Activated CD8-positive, alpha-beta memory T cell treated with anti-CD3 and anti-CD28 coated beads, Interleukin-2, amount 50 U/mL, for 48 hours (primary cell): ENCODE results near the gene OCRL.
"Not testable (repeated sequence)": the region's sequence is repeated elsewhere in the genome, so short reads cannot be mapped to it uniquely, and the experiment has no call there.

Experiments
- DNase-seq: peaks from one replicate; pipeline ENCODE4 v3.0.0-alpha.2; 2020

Gene OCRL

DNA sequence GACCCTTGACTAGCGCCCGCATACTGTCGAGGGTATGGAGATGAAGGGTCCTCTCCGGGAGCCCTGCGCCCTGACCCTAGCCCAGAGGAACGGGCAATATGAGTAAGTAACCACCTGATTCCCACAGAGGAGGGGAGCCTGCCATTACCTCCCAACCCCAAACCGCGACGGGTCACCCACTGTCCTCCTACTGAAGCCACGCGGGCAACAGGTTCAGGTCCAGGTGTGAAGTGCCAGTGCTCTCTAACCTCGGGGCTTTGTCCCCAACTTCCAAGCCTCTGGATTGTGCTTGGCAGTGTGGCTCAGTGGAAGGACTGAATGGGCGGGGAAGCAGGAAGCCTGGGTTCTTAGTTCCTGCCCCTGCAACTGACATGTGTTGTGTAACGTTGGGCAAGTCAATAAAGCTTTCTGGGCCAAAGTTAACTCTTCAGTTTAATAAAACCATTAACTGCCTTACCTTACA, 694 bp downstream of the OCRL start:
- DNase-seq = no peak

DNA sequence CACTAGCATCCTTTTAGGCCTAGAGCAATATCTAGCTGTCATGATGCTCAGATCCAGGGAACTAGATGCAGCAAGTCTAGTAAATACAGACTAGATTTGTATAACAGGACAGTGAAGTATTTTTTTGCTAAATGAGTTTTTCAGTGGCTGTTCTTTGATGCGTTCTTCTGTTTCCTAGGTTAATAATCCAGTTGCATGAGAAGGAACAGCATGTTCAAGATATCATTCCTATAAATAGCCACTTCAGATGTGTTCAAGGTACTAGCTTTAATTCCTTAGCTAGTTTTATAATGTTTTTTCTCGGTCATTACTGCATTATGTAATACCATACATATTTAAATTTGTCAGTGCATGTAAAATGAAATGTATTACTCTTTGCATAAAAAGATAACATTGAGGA, 4.7 kb downstream of the OCRL start:
- no peak for DNase-seq

DNA sequence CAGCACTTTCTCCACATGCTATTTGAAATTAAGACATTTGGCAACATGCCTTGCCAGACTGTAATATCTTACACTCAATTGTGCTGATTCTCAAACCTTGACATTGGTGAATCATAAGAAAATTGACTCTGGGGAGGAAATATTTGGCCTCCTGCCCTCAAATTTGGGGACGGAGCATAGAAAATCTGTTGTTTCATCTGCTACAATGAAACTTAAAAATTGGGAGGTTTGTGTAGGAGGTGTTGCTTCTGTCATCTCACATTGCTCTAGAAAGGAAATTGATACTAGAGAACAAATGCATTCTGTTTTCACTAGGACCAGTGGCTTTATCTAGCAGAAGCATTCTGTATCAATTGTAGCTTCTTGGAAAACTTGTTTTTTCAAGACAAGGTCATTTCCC, 5.3 kb downstream of the OCRL start:
- no peak for DNase-seq

DNA sequence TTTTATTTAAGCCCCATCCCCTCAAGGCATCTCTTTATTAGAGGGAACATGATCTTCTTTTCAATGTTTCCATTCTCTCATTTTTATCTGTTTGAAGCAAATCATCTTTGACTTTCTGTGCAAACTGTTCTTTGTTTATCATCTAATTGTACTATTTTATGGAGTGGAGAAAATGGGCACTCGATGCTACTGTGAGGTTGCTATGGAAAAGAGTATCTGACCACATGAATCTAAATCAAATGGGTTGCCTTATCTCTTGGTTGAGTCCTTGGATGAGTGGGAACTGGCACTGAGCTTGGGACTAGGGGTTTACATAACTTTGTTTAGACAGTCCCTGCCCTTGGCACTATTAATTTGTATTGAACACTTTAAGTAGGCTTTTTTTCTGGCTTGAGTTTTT, 9.1 kb downstream of the OCRL start:
- DNase-seq = no peak

DNA sequence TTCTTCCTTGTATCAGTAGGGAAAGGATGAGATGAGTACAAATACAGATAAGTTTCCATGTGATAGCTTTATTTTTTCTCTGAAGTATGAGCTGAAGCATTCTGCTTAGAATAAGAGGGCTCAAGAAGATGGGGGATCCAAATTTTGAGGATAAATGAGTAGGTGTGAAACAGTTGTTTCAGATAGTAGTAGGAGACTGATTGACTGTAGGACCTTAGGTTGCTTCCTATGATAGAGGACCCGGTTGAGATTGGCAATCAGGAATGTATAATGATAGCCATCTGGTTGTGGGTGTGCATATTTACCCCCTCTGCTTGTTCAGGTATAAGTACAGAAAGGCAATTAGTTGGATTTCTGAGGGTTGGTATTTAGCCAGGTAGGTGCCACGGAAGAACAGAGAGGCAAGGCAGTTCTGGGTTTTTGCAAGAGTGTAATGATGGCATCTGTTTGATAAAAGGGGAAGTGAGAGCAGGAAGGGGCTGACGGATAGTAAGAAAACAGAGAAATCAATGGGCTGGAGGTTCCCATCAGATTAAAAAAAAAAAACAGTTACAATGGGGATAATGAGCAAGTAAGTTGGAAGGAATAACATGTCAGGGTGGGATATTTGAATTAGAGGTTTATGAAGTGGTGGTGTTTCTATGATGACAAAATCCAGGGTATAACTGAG, 13.7 kb downstream of the OCRL start:
- no peak for DNase-seq

DNA sequence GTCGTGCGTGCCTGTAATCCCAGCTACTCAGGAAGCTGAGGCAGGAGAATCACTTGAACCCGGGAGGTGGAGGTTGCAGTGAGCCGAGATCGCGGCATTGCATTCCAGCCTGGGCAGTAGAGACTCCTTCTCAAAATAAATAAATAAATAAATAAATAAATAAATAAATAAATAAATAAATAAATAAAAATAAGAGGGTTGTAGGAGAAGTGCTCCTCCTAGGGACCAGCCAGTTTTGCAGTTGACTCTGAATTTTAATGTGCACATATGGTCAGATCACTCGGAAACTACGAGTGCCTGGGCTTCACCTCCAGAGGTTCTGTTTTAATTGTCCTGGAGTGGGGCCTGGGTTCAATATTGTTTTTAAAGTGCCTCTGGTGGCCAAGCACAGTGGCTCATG, 14.8 kb downstream of the OCRL start:
- not testable (repeated sequence) for DNase-seq

DNA sequence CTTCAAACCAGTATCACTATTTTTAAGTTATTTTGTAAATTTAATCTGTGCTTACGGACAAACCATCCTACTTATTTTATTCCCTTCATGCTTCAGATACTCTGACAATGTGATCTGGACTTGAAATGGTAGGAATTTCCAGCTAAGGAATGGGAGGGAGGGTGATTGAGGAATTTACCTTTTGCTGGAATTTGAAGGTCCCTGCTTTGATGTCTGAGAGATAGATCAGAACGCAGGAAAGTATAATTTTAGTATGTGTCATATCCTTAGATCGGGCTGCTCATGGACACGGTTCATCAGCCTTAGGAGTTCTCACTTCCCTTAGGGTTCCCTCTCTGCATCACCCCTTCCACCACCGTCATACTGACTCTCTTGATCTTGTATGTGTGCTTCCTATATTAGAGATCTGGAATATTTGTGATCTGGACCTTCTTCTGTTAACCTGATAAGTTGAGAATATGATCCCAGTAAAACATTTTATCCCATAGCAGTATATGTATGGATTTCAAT, 16.8 kb downstream of the OCRL start:
- no peak for DNase-seq

DNA sequence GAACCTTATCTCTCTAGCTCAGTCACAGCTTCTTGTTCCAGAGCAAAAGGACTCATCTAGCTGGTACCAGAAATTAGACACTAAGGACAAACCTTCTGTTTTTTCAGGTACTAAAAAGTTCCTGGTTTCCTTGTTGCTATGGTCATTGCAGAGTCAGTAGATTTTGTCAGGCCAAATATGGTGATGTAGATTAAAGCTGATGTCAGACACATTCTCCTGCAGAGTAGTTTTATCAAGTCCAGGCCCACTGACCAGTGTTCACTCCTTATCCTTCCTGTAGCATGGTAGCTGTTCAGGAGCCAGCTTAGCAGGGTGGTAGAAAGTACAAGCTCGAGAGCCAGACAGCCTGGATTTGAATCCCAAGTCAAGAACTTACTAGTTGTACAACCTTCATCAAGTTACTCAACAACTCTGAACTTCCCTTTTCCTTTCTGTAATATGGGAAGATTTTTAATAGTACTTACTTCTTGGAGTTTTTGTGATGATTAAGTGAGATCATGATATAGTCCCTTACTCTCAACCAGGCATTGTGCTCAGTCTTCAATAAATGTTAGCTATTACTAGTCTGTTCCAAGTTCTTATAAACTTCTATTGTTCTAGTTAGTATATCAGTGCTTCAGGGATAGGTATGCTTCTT, 17.9 kb downstream of the OCRL start:
- DNase-seq = no peak

DNA sequence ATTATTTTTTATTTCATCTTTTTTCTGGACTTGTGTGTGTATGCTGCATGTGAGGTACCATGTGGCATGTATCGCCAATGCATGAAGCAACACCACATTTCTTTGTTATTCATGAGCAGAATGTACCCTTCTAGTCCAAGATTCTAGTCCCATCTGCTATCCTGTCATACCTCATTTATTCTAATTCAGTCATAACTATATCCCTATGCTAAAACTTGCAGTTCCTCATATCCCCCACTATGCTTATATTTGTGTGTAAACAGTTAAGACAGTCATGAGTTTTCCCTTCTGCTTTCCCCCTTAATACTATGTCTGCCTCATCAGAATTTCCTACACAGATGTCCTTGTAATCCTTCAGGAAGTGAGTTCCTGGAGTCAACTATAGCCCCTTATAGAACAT, 19.7 kb downstream of the OCRL start:
- no peak for DNase-seq

DNA sequence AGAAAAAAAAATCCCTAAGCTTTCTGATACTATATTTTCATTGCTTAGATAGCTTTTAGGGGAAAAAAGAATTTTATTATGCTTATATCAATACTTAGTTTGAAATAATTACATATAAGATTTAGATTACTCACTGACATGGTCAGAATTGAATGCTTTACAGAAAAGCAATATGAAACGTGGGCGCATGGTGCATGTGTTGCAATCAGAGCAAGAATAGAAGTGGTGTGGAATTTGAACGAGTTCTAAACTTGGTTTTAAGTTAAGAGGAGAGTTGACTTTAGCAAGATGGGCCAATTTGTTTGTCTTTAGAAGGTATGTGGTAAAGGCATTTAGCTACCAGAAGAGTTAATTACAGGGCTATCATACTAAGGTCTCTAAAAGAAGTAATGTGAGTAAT, 21.4 kb downstream of the OCRL start:
- no peak for DNase-seq

DNA sequence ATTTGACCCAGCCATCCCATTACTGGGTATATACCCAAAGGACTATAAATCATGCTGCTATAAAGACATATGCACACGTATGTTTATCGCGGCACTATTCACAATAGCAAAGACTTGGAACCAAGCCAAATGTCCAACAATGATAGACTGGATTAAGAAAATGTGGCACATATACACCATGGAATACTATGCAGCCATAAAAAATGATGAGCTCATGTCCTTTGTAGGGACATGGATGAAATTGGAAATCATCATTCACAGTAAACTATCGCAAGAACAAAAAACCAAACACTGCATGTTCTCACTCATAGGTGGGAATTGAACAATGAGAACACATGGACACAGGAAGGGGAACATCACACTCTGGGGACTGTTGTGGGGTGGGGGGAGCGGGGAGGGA, 24.3 kb downstream of the OCRL start:
- DNase-seq = not testable (repeated sequence)

DNA sequence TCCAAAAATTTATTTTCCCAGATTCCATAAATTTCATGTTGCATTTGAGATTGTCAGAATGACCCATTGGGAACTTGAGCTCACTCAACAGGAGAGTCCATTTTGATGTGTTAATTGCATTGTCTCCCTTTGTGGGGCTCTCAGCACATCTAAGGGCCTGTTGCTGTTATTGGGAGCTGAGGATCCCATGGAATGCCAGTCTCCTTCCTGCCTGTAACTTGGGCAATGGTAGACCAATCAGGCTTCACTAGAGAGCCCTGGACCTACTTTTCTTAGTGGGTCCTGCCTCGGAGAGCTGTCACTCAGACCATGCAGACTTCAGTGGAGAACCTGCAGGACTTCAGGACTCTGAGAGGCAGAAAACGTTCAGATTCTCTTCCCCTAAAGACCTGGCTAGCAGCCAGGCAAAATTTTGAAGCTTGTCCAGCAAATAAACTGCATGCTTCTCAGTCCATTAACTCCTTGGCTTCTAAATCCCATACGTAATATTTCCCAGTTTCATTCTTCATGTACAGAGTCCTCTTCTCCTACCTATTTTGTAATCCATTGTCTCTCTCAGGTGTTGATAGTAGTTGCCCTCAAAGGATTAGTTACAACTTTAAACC, 25.1 kb downstream of the OCRL start:
- DNase-seq = no peak

DNA sequence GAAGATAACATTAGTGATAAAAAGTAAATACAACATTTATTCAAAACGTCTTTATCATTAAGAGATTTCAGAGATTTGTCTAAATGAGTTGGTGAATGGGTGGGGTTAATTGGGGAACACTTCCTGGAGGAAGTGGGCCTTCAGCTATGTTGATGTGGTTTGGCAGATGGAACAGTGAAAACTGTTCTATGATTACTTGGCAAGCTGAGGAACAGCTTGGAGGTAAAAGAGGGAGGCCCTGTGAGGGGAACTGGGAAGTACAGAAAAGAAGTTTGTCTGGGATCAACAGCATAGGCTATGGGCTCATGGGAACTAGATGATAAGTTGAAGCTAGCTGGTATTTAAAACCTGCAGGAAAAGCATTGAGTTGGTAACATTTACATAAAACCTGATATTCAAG, 26.0 kb downstream of the OCRL start:
- no peak for DNase-seq

DNA sequence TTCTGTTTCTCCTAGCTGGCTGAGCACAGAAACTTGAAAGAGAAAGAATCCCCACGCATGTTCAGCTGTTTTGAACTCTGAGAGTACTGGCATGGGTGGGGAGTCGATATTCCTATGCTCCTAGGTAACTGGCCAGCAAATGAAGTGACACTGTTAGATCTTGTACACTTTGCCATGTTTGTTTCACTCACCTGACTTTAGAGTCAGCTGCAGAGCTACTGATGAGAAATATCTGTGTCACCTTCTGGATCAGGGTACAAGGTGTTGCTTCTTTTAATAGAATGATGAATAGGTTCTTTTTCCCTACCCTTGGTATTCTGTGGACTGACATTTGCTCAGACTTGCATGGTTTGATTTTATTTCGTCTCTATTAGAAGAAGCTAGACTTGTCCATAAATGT, 28.3 kb downstream of the OCRL start:
- DNase-seq = no peak

DNA sequence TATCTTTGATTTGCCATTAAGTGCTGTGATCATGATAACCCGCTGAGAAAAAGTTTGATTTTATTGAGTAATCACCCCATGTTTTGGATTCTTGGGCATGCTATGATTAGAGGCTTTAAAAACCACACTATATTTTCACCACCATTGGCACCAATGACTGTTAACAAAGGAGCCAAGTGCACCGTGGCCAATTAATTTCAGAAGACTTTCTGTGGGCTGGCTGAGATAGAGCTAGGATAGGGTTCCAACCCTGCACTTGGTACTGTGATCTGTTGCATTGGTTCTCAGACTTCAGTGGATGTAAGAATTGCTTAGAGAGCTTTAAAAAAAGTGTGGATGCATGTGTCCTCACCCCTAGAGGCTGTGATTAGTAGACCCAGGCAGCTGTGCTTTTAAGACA, 32.4 kb downstream of the OCRL start:
- no peak for DNase-seq

DNA sequence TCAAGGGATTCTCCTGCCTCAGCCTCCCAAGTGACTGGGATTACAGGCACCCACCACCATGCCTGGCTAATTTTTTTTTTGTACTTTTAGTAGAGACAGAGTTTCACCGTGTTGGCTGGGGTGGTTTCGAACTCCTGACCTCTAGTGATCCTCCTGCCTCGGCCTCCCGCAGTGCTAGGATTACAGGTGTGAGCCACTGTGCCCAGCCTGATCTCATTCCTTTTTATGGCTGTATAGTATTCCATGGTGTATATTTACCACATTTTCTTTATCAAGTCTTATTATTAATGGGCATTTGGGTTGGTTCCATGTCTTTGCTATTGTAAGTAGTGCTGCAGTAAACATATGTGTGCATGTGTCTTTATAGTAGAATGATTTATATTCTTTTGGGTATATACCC, 33.6 kb downstream of the OCRL start:
- DNase-seq = not testable (repeated sequence)

DNA sequence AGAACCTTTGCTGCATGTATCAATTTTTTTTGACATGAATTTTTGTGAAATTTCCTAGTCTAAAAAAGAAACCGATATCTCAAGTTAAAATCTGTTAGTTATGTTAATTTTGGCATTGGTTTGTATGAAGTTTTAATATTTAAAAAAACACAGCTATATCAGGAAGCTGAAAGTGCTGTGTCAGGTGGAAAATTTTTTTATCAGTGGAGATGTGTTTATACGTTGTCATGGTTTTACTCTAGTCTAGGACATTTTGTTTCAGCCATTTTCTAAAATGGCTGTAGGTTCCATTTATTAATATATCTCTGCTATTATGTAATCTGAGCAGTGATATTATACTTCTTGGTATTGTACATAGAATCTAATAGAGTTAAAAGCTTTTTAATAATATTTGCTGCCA, 34.2 kb downstream of the OCRL start:
- DNase-seq = no peak

DNA sequence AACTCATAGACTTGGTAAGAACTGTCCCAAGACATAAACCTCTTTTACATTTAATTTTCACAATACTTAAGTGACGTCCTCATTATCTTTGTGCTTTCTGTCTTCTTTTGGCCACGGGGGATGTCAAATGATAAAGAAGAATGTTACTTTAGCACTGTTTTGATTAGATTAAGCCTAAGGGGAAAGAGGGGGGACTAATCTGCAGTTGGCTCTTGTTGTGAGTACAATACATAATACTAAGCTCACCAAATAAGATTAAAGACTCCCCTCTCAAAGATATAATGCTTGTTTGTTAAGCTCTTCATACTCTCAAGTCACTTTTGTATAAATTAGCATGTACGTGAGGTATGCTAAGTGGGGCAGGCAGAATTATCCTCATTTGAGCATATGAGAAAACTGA, 36.5 kb downstream of the OCRL start:
- no peak for DNase-seq

DNA sequence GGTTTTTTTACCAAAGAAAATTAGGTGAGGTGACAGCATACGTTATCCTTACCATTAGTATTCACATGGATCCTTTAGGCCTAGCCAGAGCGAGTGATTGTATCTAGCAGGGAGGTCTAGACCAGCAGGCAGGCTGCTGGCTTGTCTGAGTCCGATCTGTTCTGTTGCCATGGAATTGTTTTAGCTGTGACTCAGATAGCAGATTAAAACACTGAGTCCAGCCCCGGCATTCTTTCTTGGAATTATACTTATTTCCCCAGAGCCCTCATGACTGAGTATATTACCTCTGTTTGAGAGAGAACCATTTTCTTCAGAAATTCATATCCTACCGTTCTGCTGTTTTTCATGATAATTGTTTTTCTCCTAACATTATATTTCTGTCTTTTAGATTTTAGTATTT, 37.4 kb downstream of the OCRL start:
- no peak for DNase-seq

DNA sequence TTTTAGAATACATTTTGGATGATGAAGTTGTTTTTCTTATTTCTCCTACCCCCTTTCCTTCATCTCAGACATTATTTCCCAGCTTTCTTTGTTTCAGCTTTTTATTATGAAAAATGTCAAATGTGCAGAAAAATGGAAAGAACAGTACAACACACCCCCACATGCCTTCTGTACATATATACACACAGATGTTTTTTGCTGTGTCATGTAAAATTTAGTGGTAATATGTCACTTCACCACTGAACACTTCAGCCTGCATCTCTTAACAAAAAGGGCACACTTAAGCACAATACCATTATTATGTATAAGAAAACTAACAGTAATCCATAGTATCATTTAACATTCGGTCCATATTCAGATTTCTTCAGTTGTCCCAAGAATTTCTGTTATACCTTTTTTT, 37.8 kb downstream of the OCRL start:
- no peak for DNase-seq

DNA sequence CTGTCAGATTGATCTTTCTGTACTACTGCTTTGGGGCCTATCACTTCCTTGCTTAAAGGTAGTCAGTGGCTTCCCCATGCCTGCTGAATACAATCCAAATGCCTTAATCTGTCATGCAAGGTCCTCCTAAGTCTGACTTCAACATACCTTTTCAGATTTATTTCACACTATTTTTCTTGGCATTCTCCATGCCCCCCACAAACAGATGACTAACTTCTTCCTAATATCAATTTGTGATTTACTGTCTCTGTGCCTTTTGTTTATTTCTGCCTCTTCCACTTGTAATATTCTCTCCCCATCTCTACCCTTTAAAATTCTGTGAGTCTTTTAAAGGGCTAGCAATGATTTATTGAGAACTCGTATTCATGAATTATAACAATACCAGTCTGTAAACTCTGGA, 41.8 kb downstream of the OCRL start:
- DNase-seq = no peak

DNA sequence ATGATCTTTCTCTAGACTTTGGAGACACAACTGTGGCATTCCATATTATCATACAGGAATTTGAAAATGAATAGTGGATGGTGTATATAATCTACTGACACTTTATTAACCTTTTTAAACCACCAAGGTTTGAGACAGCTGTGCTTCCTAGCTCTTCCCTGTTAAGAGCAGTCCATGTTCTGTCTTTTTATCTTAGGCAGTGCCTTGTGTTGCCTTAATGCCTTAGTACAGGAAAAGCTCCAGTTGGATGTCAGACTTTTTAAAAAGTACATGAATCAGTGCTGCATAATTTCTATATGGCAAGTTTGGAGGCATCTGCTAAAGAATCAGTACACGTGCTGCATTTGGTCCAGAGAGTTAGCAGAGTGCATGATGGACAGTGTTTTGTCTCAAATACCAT, 45.1 kb downstream of the OCRL start:
- no peak for DNase-seq

DNA sequence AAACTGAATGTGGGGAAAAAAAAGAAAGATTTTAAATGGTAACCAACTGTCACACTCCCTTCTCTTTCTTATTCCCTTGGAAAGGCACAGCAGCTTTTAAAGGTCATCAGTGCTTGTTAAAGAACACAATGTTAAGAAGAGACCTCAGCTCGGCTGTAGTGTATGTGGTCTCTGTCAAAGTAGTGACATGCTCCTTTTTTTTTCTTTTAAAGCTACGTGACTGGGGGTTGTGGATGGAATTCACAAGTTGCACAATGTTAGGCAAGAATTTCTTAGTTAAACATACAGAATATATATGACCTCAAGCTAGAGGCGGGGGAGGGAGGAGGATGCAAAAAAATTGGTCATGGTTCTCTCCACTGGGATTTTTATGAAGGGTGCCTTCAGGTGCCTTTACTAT, 45.6 kb downstream of the OCRL start:
- no peak for DNase-seq

DNA sequence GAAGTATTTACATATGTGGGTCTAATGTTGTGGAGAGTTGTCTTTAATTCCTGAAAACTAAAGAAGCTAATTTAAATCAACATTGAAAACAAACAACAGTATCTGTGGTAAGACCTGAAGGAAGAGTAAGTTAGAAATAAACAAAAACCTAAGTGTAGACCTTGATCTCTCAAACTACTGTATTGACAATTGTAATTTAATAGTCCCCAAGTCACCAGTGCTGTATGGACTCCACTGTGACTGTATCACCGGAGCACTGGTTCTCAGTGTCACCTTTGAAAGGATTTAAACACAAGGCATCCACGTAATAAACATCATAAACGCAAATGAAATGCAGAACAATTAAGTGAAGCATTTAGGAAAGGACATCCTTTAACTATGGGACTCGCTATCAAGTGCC, 46.4 kb downstream of the OCRL start:
- DNase-seq = no peak

DNA sequence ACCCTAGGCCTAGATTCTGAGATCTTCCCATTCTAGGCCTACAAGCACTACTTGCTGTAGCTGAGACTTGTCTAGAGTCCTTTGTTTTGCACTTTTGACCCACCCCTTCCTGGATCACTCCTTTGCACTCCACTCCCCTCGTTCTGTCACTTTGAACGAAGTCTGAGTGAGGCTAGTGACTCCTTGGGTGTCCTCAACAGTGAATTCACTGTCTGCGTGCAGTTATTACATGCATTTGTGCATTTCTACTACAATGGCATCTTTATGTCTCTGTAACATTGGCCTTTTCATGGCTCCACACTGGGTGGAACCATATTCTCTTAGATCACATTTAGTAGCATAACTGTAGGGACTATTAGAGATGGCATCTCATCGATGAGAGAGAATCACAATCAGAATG, 50.5 kb downstream of the OCRL start:
- no peak for DNase-seq
